Hepatic stellate cell (primary cell): Measurements from ENCODE around the gene MVB12B.

Experiments
- DNase-seq: peaks from one replicate; pipeline ENCODE4 v3.0.0; 2011; ENCODE audit warnings: low spot score

The MVB12B gene

GRCh38 chr9:126331964-126332748 lies 5.5 kb downstream of the MVB12B start:
- DNase-seq: no peak

- DNase-seq: no peak
Measured at GRCh38 chr9:126334721-126335621, 8.3 kb downstream of the MVB12B start.

- DNase-seq: no peak
Measured at GRCh38 chr9:126335837-126336735, 9.5 kb downstream of the MVB12B start.

GRCh38 chr9:126336736-126337325 lies 10.2 kb downstream of the MVB12B start:
- DNase-seq: no peak

- DNase-seq: no peak
Measured at GRCh38 chr9:126337729-126338372, 11.2 kb downstream of the MVB12B start.

GRCh38 chr9:126338945-126339344 lies 12.3 kb downstream of the MVB12B start:
- no peak for DNase-seq

- no peak for DNase-seq
Measured at GRCh38 chr9:126341426-126341825, 14.8 kb downstream of the MVB12B start.

- no peak for DNase-seq
Measured at GRCh38 chr9:126341902-126342301, 15.3 kb downstream of the MVB12B start.

GRCh38 chr9:126342621-126343031 lies 16.0 kb downstream of the MVB12B start:
- no peak for DNase-seq

- no peak for DNase-seq
Measured at GRCh38 chr9:126343271-126343700, 16.7 kb downstream of the MVB12B start.

GRCh38 chr9:126346031-126346430 lies 19.4 kb downstream of the MVB12B start:
- no peak for DNase-seq

GRCh38 chr9:126347093-126347492 lies 20.5 kb downstream of the MVB12B start:
- no peak for DNase-seq

- DNase-seq: no peak
Measured at GRCh38 chr9:126347911-126348760, 21.5 kb downstream of the MVB12B start.

- DNase-seq: no peak
Measured at GRCh38 chr9:126348911-126349550, 22.4 kb downstream of the MVB12B start.

GRCh38 chr9:126354887-126355770 lies 28.5 kb downstream of the MVB12B start:
- no peak for DNase-seq

- DNase-seq: no peak
Measured at GRCh38 chr9:126357074-126357473, 30.4 kb downstream of the MVB12B start.

GRCh38 chr9:126360073-126360472 lies 33.4 kb downstream of the MVB12B start:
- DNase-seq: no peak

- no peak for DNase-seq
Measured at GRCh38 chr9:126361810-126362238, 35.2 kb downstream of the MVB12B start.

- DNase-seq: no peak
Measured at GRCh38 chr9:126363250-126363649, 36.6 kb downstream of the MVB12B start.
